HG03354 (cell line): ENCODE results near the gene CCDC78.

Experiments
- ATAC-seq: cut with Tn5 transposase; IDR thresholded peaks from one replicate; pipeline ENCODE4 v1.9.1; 2021; ENCODE audit warnings: mild to moderate bottlenecking; ENCODE audit not compliant: unreplicated experiment, poor library complexity, severe bottlenecking

CCDC78 gene

DNA sequence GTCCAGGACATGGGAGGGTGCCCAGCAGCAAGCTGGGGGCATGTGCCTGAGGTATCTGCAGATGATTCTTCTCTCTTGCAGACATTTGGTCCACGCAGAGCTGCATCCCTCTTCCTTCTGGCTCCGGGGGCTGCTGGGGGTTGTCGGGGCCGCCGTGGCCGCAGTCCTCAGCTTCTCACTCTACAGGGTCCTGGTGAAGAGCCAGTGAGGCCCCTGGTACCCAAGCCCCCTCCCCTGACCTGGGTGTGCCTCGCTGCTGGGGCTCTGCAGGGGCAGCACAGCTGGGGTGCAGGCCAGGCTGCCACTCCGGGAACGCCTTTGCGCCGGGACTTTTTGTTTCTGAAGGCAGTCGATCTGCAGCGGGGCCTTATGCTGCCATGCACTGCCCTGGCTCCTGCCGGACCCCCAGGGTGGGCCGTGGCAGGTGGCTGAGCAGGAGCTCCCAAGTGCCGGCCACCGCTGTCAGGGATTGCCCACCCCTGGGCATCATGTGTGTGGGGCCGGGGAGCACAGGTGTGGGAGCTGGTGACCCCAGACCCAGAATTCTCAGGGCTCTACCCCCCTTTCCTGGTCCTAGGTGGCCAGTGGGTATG lies 52.7 kb downstream of the CCDC78 start:
- ATAC-seq = no peak

- ATAC-seq = no peak
Measured at GRCh38 chr16:672851-673250, 53.4 kb downstream of the CCDC78 start.
